ENCODE results near the gene COL20A1.

The COL20A1 gene

GRCh38 chr20:63278661-63279060 is 14.3 kb upstream of the COL20A1 start:
- no peak for DNase-seq

- no peak for DNase-seq
Measured at GRCh38 chr20:63279931-63280330, 13.1 kb upstream of the COL20A1 start.

- no peak for DNase-seq
Measured at GRCh38 chr20:63280371-63280770, 12.6 kb upstream of the COL20A1 start.

- DNase-seq: no peak
Measured at GRCh38 chr20:63280929-63281545, 11.9 kb upstream of the COL20A1 start.

GRCh38 chr20:63281742-63282665 is 11.0 kb upstream of the COL20A1 start:
- no peak for DNase-seq

GRCh38 chr20:63282946-63283345 is 10.0 kb upstream of the COL20A1 start:
- DNase-seq: no peak

GRCh38 chr20:63283397-63284082 is 9.4 kb upstream of the COL20A1 start:
- DNase-seq: no peak

GRCh38 chr20:63284083-63284440 is 8.9 kb upstream of the COL20A1 start:
- DNase-seq: peak; percentile 25

- DNase-seq: no peak
Measured at GRCh38 chr20:63284544-63284949, 8.4 kb upstream of the COL20A1 start.

GRCh38 chr20:63284981-63285524 is 7.9 kb upstream of the COL20A1 start:
- no peak for DNase-seq

- no peak for DNase-seq
Measured at GRCh38 chr20:63285636-63286615, 7.1 kb upstream of the COL20A1 start.

- no peak for DNase-seq
Measured at GRCh38 chr20:63286781-63287696, 5.9 kb upstream of the COL20A1 start.

GRCh38 chr20:63287697-63288580 is 5.0 kb upstream of the COL20A1 start:
- DNase-seq: no peak

- no peak for DNase-seq
Measured at GRCh38 chr20:63288581-63289251, 4.3 kb upstream of the COL20A1 start.

GRCh38 chr20:63289311-63290135 is 3.5 kb upstream of the COL20A1 start:
- DNase-seq: no peak

GRCh38 chr20:63290136-63290676 is 2.8 kb upstream of the COL20A1 start:
- DNase-seq: no peak

- peak; percentile 58 for DNase-seq
Measured at GRCh38 chr20:63290677-63291472, 2.1 kb upstream of the COL20A1 start.
